AG04449 (cell line): Measurements from ENCODE around the gene NCOA6.
A peak's percentile ranks its signal among the peaks of the same experiment; 100 is the strongest.

ENCODE experiments used
- CTCF ChIA-PET: fragments of 350-600 bp; formaldehyde crosslinking; extraction: SDS; loops from one replicate; lab custom pipeline; 2021; ENCODE audit warnings: antibody characterized with exemption; lab: Yijun Ruan, JAX
- POLR2A ChIA-PET: fragments of 400-600, 350-600 bp; formaldehyde crosslinking; extraction: SDS; loops from one replicate; lab custom pipeline; 2020; ENCODE audit warnings: antibody characterized with exemption, inconsistent platforms; lab: Yijun Ruan, JAX
- DNase-seq: peaks from one replicate; pipeline ENCODE4 v3.0.0-alpha.2; 2010; ENCODE audit warnings: low read depth, low spot score
- H3K4me3 ChIP-seq: 2 replicates; pipeline ENCODE4 v1.5.1; 2011; ENCODE audit warnings: low read depth, mild to moderate bottlenecking, control low read depth, low read length
- TF ChIP-seq, protein P1 (sequence below): IDR thresholded peaks from one replicate; pipeline ENCODE4 v1.5.1; 2011; ENCODE audit warnings: mild to moderate bottlenecking, moderate library complexity, low read length, control low read depth, inconsistent platforms; ENCODE audit not compliant: insufficient read depth; ENCODE audit errors: missing control alignments

NCOA6 gene

DNA sequence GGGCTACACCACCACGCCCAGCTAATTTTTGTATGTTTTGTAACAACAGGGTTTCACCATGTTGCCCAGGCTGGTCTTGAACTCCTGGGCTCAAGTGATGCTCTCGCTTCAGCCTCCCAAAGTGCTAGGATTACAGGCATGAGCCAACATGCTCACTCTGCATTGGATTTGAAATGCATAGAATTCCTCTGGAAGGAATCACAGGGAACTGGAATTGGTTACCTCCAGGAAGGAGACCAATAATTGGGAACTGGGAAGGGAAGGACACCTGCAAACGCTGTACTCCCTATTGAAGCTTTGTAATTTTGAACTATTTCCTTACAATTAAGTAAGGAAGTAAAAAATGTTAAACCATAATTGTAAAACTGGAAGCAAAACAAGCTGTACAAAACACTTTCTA lies 133.6 kb downstream of the NCOA6 start:
- TF ChIP-seq, protein P1, sequence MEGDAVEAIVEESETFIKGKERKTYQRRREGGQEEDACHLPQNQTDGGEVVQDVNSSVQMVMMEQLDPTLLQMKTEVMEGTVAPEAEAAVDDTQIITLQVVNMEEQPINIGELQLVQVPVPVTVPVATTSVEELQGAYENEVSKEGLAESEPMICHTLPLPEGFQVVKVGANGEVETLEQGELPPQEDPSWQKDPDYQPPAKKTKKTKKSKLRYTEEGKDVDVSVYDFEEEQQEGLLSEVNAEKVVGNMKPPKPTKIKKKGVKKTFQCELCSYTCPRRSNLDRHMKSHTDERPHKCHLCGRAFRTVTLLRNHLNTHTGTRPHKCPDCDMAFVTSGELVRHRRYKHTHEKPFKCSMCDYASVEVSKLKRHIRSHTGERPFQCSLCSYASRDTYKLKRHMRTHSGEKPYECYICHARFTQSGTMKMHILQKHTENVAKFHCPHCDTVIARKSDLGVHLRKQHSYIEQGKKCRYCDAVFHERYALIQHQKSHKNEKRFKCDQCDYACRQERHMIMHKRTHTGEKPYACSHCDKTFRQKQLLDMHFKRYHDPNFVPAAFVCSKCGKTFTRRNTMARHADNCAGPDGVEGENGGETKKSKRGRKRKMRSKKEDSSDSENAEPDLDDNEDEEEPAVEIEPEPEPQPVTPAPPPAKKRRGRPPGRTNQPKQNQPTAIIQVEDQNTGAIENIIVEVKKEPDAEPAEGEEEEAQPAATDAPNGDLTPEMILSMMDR: no peak
- DNase-seq: no peak
- H3K4me3 ChIP-seq: no peak overlapping the region
- CTCF ChIA-PET: interaction anchor here (0.9 kb wide), 1 partner anchor 14 kb away, joined by 3 read pairs; no protein-coding TSS in a partner anchor
- POLR2A ChIA-PET: no interaction called here

GRCh38 chr20:34689486-34689885 lies 136.0 kb downstream of the NCOA6 start:
- ChIA-PET POLR2A (no interaction called here), CTCF (interaction anchor here (0.9 kb wide), 1 partner anchor 9 kb away, joined by 3 read pairs; no protein-coding TSS in a partner anchor)

GRCh38 chr20:34683667-34684066 lies 141.8 kb downstream of the NCOA6 start:
- POLR2A ChIA-PET: no interaction called here
- DNase-seq: no peak
- H3K4me3 ChIP-seq: no peak overlapping the region
- TF ChIP-seq, protein P1: no peak
- CTCF ChIA-PET: no interaction called here

More at GRCh38 chr20:34689486-34689885, 136.0 kb downstream of the NCOA6 start:
- H3K4me3 ChIP-seq: no peak overlapping the region
- no peak for DNase-seq
- TF ChIP-seq, protein P1: no peak

DNA sequence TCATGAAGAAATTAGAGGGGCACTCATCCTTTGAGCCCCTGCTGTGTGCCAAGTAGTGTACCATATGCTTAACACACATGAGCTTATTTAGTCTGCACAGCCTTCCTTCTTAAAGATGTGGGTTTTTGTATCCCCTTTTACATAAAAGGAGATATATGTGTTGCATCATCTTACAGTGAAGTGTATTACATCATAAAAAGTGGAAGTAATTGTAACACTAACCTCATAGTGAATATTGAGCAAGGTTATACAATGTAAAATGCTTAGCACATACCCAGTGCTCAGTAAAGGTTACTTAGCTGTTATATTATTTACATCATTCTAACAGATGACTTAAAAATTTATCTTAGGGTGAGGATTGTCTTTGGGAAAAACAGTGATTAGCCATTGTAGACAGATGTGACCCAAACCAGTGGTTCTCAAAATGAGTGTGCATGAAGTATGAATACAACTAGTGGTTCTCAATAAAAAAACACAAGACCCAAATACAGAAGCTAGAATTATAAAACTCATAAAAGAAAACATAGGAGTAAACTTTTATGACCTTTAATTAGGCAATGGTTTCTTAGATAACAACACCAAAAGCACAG lies 144.8 kb downstream of the NCOA6 start:
- ChIA-PET CTCF (interaction anchor here (1.3 to 1.4 kb wide), 2 partner anchors 8 to 9 kb away, joined by 3 read pairs; no protein-coding TSS in a partner anchor), POLR2A (interaction anchor here (0.6 kb wide), 1 partner anchor 383 kb away, joined by 3 read pairs; no protein-coding TSS in a partner anchor)
- DNase-seq: no peak
- TF ChIP-seq, protein P1: no peak
- no peak overlapping the region for H3K4me3 ChIP-seq

DNA sequence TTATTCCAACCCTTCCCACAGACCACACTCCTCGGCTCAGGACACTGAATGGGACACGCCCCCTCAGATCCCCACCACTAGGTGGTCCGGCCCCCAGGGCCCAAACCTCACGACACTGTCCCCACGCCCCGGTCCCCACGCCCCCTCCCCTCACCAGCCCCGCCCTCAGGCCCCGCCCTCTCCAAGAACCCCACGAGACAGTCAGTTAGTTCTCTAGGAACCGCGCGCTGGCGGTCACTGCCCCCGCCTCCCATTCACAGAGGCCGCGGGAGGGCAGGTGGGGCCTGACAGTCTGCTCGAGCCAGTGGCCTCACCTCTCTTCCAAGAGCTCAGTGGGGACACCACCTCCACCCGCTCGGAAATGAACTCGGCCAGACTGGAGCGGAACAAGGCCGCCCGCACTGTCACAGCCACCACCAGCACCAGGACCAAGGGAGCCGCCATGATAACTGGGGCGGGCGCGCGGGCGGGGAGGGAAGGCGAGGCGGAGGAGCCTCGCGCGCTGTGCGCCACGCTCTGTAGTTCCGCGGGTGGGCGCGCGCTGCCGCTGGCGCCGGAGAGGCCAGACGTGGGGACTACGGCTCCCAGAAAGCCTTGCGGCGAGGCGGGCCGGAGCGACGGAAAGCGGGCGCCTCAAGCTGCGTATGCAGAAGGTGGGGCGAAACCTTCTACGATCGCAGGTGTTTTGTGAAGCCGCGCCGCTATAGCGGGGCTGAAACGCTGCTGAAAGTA lies 148.6 kb downstream of the NCOA6 start, which contains the start of gene PIGU:
PIGU (minus strand) TSS at position 451 of the 732 bp plus-strand sequence; CDS start at position 444, 7 bp downstream.
- peak within 1 kb of the TSS; percentile 81 for H3K4me3 ChIP-seq
- ChIA-PET POLR2A (no interaction called here), CTCF (interaction anchor here (1.0 to 1.9 kb wide), 3 partner anchors 15 to 365 kb away, joined by 3 to 6 read pairs (median 4); no protein-coding TSS in a partner anchor)
- DNase-seq: peak; percentile 47
- TF ChIP-seq, protein P1: peak; percentile 16
